IMR-90 (cell line): ENCODE results near the gene CSNK2A2. TPM values are rescaled to one million over a fixed set of nuclear protein-coding genes. Genes with fewer than 3 reads are reported as not detected.

ENCODE experiments used
- ATAC-seq: fragments of 200-7000 bp; cut with Tn5 transposase; 2 replicates; pipeline ENCODE4 v1.9.1; 2020; ENCODE audit warnings: low read depth, mild to moderate bottlenecking, moderate library complexity
- BruUV-seq: library from RNA; stranded (reverse); fragments of 400-500 nt; replicated peaks from 2 replicates; lab custom pipeline; 2021; lab: Mats Ljungman, UMichigan
- CTCF ChIA-PET: fragments of 300-600 bp; formaldehyde crosslinking; extraction: SDS; loops from one replicate; lab custom pipeline; 2021; ENCODE audit warnings: antibody characterized with exemption; lab: Yijun Ruan, JAX
- POLR2A ChIA-PET: fragments of 300-600 bp; sonication (Branson Sonifier 250); formaldehyde crosslinking; loops from one replicate; lab custom pipeline; 2022; ENCODE audit warnings: antibody characterized with exemption; ENCODE audit not compliant: unreplicated experiment; lab: Charles Lee
- DNase-seq: peaks from one replicate; pipeline ENCODE4 v3.0.0; 2013
- H2AFZ ChIP-seq: replicated peaks from 2 replicates; pipeline ENCODE3; 2013; ENCODE audit warnings: low read length, mild to moderate bottlenecking; ENCODE audit not compliant: poor library complexity
- H2AK5ac ChIP-seq: 2 replicates; pipeline ENCODE4 v1.6.1; 2013; ENCODE audit warnings: low read depth, low read length, inconsistent platforms
- H2AK9ac ChIP-seq: replicated peaks from 2 replicates; pipeline ENCODE3; 2013; ENCODE audit warnings: mild to moderate bottlenecking, low read depth, low read length, moderate library complexity; ENCODE audit not compliant: poor library complexity
- H2BK120ac ChIP-seq: 2 replicates; pipeline ENCODE4 v1.6.1; 2013; ENCODE audit warnings: low read depth, low read length, inconsistent platforms
- H2BK15ac ChIP-seq: 3 replicates; pipeline ENCODE4 v1.6.1; 2013; ENCODE audit warnings: low read depth, low read length, inconsistent platforms
- H2BK20ac ChIP-seq: 2 replicates; pipeline ENCODE4 v1.6.1; 2013; ENCODE audit warnings: low read depth, mild to moderate bottlenecking, inconsistent platforms, low read length, moderate library complexity
- H2BK5ac ChIP-seq: 2 replicates; pipeline ENCODE4 v1.6.1; 2013; ENCODE audit warnings: mild to moderate bottlenecking, low read depth, low read length, inconsistent platforms; ENCODE audit not compliant: poor library complexity, severe bottlenecking
- H3K14ac ChIP-seq: replicated peaks from 2 replicates; pipeline ENCODE4 v1.6.1; 2013; ENCODE audit warnings: low read depth, low read length, inconsistent platforms
- H3K18ac ChIP-seq: 2 replicates; pipeline ENCODE4 v1.6.1; 2013; ENCODE audit warnings: low read depth, low read length, control low read depth
- H3K23ac ChIP-seq: 2 replicates; pipeline ENCODE4 v1.6.1; 2013; ENCODE audit warnings: low read depth, low read length, inconsistent platforms
- H3K27ac ChIP-seq: 2 replicates; pipeline ENCODE4 v1.5.1; 2013; ENCODE audit warnings: mild to moderate bottlenecking, control low read depth, low read length; ENCODE audit not compliant: insufficient read depth
- H3K27me3 ChIP-seq: 2 replicates; pipeline ENCODE4 v1.6.1; 2013; ENCODE audit warnings: low read length; ENCODE audit not compliant: control insufficient read depth, insufficient read depth
- H3K36me3 ChIP-seq: 2 replicates; pipeline ENCODE4 v1.6.1; 2013; ENCODE audit warnings: low read length, mixed read lengths; ENCODE audit not compliant: control insufficient read depth, insufficient read depth
- H3K4ac ChIP-seq: 2 replicates; pipeline ENCODE4 v1.6.1; 2013; ENCODE audit warnings: low read depth, low read length, inconsistent platforms
- H3K4me1 ChIP-seq: 2 replicates; pipeline ENCODE4 v1.6.1; 2013; ENCODE audit warnings: low read length, mixed read lengths; ENCODE audit not compliant: control insufficient read depth, insufficient read depth
- H3K4me2 ChIP-seq: 2 replicates; pipeline ENCODE4 v1.6.1; 2013; ENCODE audit warnings: low read depth, mild to moderate bottlenecking, control low read depth, low read length, moderate library complexity
- H3K4me3 ChIP-seq: 2 replicates; pipeline ENCODE4 v1.5.1; 2013; ENCODE audit warnings: low read depth, mild to moderate bottlenecking, control low read depth, low read length, moderate library complexity; ENCODE audit not compliant: insufficient read depth
- H3K56ac ChIP-seq: 2 replicates; pipeline ENCODE4 v1.6.1; 2013; ENCODE audit warnings: low read length, inconsistent platforms; ENCODE audit not compliant: insufficient read depth; ENCODE audit errors: extremely low read depth
- H3K79me1 ChIP-seq, 2 experiments: 2 replicates each; pipeline ENCODE4 v1.6.1; 2013; ENCODE audit warnings: low read length in 2 of 2, inconsistent platforms in 1 of 2, low read depth in 1 of 2
- H3K9ac ChIP-seq: 2 replicates; pipeline ENCODE4 v1.6.1; 2013; ENCODE audit warnings: low read depth, low read length, control low read depth
- H3K9me1 ChIP-seq: 2 replicates; pipeline ENCODE4 v1.6.1; 2013; ENCODE audit warnings: low read length, inconsistent platforms; ENCODE audit not compliant: insufficient read depth
- H3K9me3 ChIP-seq: 2 replicates; pipeline ENCODE4 v1.6.1; 2013; ENCODE audit warnings: low read length; ENCODE audit not compliant: control insufficient read depth, insufficient read depth
- H4K20me1 ChIP-seq: 2 replicates; pipeline ENCODE4 v1.6.1; 2013; ENCODE audit warnings: low read length, inconsistent platforms; ENCODE audit not compliant: insufficient read depth
- H4K5ac ChIP-seq: 2 replicates; pipeline ENCODE4 v1.6.1; 2013; ENCODE audit warnings: mild to moderate bottlenecking, low read depth, low read length, control low read depth
- H4K8ac ChIP-seq, 2 experiments: 2 replicates each; pipeline ENCODE4 v1.6.1; 2013; ENCODE audit warnings: low read depth in 2 of 2, low read length in 2 of 2, control low read depth in 1 of 2, inconsistent platforms in 1 of 2
- H4K91ac ChIP-seq: 2 replicates; pipeline ENCODE4 v1.6.1; 2013; ENCODE audit warnings: low read depth, low read length, inconsistent platforms; ENCODE audit not compliant: insufficient read depth
- BHLHE40 ChIP-seq: fragments of 150-350 bp; IDR thresholded peaks from 2 replicates; pipeline ENCODE4 v1.6.1; 2016; ENCODE audit warnings: mild to moderate bottlenecking, low read depth, low read length
- CEBPB ChIP-seq: IDR thresholded peaks from 2 replicates; pipeline ENCODE4 v1.6.1; 2012; ENCODE audit warnings: low read depth, low read length, improper control_type of control experiment
- CHD1 ChIP-seq: IDR thresholded peaks from 2 replicates; pipeline ENCODE4 v1.6.1; 2012; ENCODE audit warnings: low read depth, low read length, improper control_type of control experiment
- ELK1 ChIP-seq: fragments of 150-350 bp; IDR thresholded peaks from 2 replicates; pipeline ENCODE4 v1.6.1; 2016; ENCODE audit warnings: low read depth, mild to moderate bottlenecking, low read length, moderate library complexity, borderline replicate concordance
- MAZ ChIP-seq: IDR thresholded peaks from 2 replicates; pipeline ENCODE4 v1.6.1; 2012; ENCODE audit warnings: low read depth, mild to moderate bottlenecking, low read length, improper control_type of control experiment, moderate library complexity, borderline replicate concordance
- MXI1 ChIP-seq: IDR thresholded peaks from 2 replicates; pipeline ENCODE4 v1.6.1; 2012; ENCODE audit warnings: low read depth, mild to moderate bottlenecking, low read length, moderate library complexity, borderline replicate concordance
- NFE2L2 ChIP-seq: fragments of 150-350 bp; IDR thresholded peaks from 2 replicates; pipeline ENCODE4 v1.6.1; 2016; ENCODE audit warnings: low read depth, mild to moderate bottlenecking, low read length
- POLR2A ChIP-seq: IDR thresholded peaks from 2 replicates; pipeline ENCODE4 v1.6.1; 2012; ENCODE audit warnings: mild to moderate bottlenecking, low read depth, low read length
- RAD21 ChIP-seq: IDR thresholded peaks from 2 replicates; pipeline ENCODE4 v1.6.1; 2012; ENCODE audit warnings: low read length, improper control_type of control experiment
- RCOR1 ChIP-seq: IDR thresholded peaks from 2 replicates; pipeline ENCODE4 v1.6.1; 2012; ENCODE audit warnings: mild to moderate bottlenecking, low read length, improper control_type of control experiment; ENCODE audit not compliant: insufficient replicate concordance
- SMC3 ChIP-seq: fragments of 150-350 bp; IDR thresholded peaks from 2 replicates; pipeline ENCODE4 v1.6.1; 2016; ENCODE audit warnings: low read depth, mild to moderate bottlenecking, antibody characterized with exemption, low read length, moderate library complexity
- USF2 ChIP-seq: fragments of 150-350 bp; IDR thresholded peaks from 2 replicates; pipeline ENCODE4 v1.6.1; 2017; ENCODE audit warnings: mild to moderate bottlenecking, antibody characterized with exemption, low read length, low read depth
- WGBS, 2 experiments: methylation state at CpG; one replicate each; pipeline versions ENCODE4 v1.1.5 to v1.1.7; 2013; ENCODE audit warnings: missing lambda C conversion rate in 2 of 2; ENCODE audit not compliant: insufficient read length in 1 of 2; ENCODE audit errors: extremely low coverage in 2 of 2; 5-methylcytosine and 5-hydroxymethylcytosine counted together
- dilution Hi-C: fragments of 300-500 bp; cut with HindIII; formaldehyde crosslinking; loops from one replicate; pipeline ENCODE4 v1.14.3; 2018; ENCODE audit warnings: low sequenced_read_pairs; ENCODE audit not compliant: unreplicated experiment
- in situ Hi-C: fragments of 300-500 bp; cut with MboI; formaldehyde crosslinking; loops from 3 replicates; pipeline ENCODE4 v1.14.3; 2019; ENCODE audit warnings: low sequenced_read_pairs, inconsistent platforms, mixed read lengths
- intact Hi-C: fragments of 100-400 bp; cut with micrococcal nuclease; formaldehyde crosslinking; loops from 2 replicates; pipeline ENCODE4 v1.10.0; 2022
- polyA plus RNA-seq, 3 experiments: library from polyadenylated mRNA; depleted of rRNA; stranded (reverse); fragments of >200 nt; gene quantifications; 2 replicates each; pipeline ENCODE4 v1.2.3, GENCODE V29; 2012; ENCODE audit warnings: low replicate concordance in 1 of 3
- total RNA-seq: library from RNA; depleted of rRNA; stranded (reverse); fragments of >200 nt; gene quantifications from 2 replicates; pipeline ENCODE4 v1.2.3, GENCODE V29; 2012

CSNK2A2 gene
- total and polyA plus RNA-seq, 2 of the 4 experiments (the other 2 are of a cell fraction) = 15.6 to 27.5 TPM

GRCh38 chr16:58148526-58148925, 49.4 kb downstream of the CSNK2A2 start:
- Histone ChIP-seq H3K9ac (no peak overlapping the region), H3K18ac (no peak overlapping the region), H2BK15ac (no peak overlapping the region), H3K4me3 (no peak overlapping the region), H3K23ac (no peak overlapping the region), H2AK5ac (no peak overlapping the region), H2AK9ac (no peak overlapping the region), H4K8ac (no peak overlapping the region), H3K4me1 (no peaks in the 10 kb centered on the region), H3K9me3 (no peaks in the 10 kb centered on the region), H2BK20ac (no peak overlapping the region), H4K91ac (no peak overlapping the region), H2AFZ (no peak overlapping the region), H4K5ac (no peak overlapping the region), H3K27ac (no peak overlapping the region), H4K20me1 (no peaks in the 10 kb centered on the region), H3K27me3 (peaks cover 6% of the 10 kb centered on the region), H2BK120ac (no peak overlapping the region), H3K9me1 (no peaks in the 10 kb centered on the region), H3K14ac (no peak overlapping the region), H2BK5ac (no peak overlapping the region), H3K56ac (no peak overlapping the region), H3K79me1 (no peaks in the 10 kb centered on the region), H3K4me2 (no peak overlapping the region), H3K36me3 (no peaks in the 10 kb centered on the region), H3K4ac (no peak overlapping the region)
- ChIA-PET POLR2A (no interaction called here), CTCF (no interaction called here)
- dilution Hi-C loops (no loop called here), in situ Hi-C loops (no loop called here), intact Hi-C loops (no loop called here)
- no CpG with 5 or more reads among the region's 1 CpG for WGBS, 2 experiments
- DNase-seq = no peak
- no peak for ATAC-seq
- TF ChIP-seq MAZ (no peak), RCOR1 (no peak), USF2 (no peak), BHLHE40 (no peak), POLR2A (no peak), RAD21 (no peak), CEBPB (no peak), SMC3 (no peak), NFE2L2 (no peak), ELK1 (no peak), MXI1 (no peak), CHD1 (no peak)
- BruUV-seq = no TSS peak
